HG03457 (cell line): ENCODE data around the gene KCNG1.

Experiments used
- ATAC-seq: cut with Tn5 transposase; IDR thresholded peaks from one replicate; pipeline ENCODE4 v1.9.1; 2021; ENCODE audit warnings: moderate number of reproducible peaks; ENCODE audit not compliant: unreplicated experiment

KCNG1 gene

DNA sequence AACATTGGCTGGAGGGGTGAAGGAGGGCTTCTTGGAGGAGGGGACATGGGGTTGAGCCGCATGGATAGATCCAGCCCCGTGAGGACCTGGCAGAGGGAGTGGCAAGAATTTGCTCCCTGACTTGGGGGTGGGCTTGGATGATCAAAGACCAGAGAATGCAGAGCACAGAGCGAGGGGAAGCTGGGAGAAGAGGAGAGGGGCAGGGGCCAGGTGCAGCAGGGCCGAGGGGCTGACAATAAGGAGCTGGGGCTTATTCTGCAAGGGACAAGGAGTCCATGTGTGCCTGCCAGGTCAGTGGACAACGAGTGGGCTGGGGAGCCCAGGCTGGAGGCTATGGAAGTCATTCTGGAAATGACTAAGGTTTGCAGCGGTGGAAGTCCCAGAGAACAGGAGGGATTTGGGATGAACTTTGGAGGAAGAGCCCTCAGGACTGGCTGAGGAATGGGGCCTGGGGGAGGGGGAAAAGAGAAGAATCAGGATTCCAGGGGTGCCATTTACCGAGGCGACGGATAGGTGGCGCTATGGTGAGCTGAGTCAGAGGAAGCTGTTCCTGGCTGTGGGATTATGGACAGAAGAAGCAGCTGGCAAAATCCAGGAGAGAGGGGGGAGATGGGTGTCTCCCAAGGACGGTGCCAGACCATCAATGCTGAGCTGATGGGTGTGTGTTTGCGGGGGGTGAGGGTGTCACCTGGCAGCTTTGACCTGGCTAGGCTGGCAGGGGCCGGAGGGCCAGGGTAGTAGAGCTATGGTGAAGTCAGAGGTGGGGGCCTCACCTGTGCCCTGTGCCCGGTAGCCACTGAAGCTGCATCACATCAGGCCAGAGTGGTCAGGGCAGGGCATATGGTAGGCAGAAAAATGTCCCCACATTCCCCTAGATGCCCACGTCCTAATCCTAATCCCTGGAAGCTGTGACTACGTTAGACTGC is 7.8 kb downstream of the KCNG1 start:
- no peak for ATAC-seq

DNA sequence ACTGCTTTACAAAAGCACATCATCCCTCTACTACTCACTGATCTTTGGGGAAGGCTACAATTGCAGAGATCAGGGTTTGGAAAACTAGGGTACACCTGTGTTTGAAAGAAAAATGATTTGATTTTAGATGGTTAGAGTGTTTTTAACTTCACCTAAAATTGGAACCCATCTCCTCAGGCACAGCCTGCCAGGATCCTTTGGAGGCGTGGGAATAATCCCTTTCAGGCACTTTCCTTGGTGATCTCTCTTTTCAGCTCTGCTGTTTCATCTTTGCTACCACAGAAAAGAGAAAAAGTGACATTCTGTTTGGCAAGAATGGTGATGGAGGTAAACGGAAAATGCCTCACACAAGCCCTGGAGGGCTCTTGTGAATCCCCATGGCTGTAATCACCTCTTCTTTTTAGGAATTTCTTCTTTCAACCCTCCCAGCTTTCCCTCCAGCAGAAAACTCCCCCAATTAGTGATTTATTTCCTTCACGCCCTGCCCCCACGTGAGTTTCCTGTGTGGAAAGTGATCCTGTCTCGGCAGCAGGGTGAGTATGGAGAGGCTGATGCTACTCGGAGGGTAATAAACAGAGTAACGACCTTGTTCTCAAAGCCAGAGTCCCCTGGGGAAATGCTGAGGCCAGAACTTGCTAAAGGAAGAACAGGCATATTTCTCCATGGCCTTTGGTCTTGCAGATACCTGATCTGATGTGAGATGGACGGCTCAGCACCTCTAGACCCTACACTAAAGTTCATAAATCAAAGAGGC is 9.2 kb downstream of the KCNG1 start:
- no peak for ATAC-seq

DNA sequence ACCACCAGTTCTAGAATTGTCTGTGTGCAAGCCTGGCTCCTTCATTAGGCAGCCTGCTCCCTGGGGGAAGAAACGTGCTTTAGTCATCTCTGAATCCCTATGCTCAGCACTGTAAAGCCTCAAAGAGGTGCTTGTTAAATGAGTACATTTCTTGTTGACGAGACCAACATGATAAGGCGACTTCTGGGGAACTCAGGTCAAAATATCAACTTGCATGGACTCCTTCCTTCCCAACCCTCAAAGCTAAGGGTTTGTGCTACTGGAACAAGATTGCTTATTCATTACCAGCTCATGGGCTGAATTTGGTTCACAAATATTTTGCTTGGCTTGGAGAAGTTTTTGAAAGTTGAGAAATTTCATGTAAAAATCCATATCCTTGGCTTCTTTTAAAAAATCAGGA is 10.6 kb downstream of the KCNG1 start:
- no peak for ATAC-seq

DNA sequence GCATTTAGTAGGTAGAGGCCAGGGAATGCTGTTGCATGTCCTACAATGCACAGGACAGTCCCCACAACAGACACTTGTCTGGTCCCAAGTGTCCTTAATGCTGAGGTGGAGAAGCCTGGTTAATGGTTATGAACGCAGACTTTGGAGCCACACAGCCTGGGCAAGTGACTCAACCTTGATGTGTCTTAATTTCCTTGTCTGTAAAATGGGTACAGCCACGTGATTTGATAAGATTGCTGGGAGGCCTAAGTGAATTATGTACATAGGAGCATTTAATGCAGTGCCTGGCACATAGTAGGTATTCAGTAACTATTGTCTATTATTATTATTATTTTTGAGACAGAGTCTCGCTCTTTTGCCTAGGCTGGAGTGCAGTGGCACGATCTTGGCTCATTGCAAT is 11.4 kb downstream of the KCNG1 start:
- ATAC-seq = no peak

DNA sequence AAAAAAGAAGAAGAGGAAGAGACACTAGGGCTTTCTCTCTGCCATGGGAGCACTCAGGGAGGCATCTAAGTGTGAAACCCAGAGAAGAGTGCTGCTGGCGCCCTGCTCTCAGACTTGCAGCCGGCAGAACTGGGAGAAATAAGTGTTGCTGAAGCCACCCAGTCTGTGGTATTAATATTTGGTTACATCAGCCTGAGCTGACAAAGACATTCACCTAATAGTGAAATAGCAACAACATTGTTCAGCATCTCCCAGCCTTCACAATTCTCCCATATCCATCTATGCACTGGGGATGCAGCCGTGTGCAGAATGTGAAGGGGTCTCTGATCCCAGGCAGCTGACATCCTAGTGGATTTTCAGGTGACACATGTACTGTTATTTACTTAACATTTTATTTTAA is 12.0 kb downstream of the KCNG1 start:
- ATAC-seq = no peak

DNA sequence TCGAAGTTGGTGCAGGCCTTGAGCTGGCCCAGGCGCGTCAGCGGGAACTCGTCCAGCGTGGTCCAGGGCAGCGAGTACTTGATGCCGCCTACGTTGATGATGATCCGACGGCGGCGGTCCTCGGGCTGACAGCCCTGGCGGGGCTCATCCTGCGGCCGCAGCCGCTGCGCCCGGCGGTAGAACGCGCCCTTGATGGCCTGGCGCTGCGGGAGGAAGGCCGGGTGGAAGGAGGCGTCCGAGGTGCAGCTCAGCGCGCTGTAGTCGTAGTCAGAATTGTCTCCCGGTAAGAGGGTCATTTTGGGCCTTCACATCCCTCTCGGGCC is 12.9 kb downstream of the KCNG1 start:
- ATAC-seq = no peak

DNA sequence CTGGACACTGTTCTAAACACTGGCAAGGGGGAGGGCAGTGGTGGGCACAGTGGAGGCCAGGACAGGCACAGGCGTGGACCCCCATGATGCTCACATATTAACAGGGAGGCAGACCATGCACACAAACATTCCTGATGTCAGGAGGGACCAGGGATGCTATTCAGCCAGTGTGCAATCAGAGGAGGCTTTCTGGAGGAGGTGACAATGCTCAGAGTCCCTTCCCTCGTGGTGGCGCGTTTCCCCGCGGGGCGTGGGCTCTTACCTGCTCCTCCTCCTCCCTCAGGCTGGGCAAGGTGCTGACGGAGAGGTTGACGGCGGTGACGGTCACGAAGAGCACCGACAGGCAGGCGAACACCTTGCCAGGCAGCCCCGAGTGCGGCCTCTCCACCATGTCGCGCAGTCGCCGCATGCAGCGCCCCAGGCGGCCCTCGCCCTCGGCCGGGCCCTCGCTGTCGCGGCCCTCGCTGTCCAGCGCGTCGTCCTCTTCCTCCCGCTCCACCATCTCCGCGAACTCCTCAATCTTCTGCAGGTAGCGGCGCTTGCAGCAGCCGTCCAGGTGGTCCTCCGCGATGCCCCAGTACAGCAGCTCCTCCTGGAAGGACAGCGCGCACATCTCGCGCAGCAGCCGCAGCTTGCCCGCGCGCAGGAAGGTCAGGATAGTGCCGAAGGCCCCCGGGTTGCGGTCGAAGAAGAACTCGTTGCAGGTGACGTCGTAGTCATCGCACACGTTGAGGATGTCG is 13.4 kb downstream of the KCNG1 start:
- no peak for ATAC-seq

DNA sequence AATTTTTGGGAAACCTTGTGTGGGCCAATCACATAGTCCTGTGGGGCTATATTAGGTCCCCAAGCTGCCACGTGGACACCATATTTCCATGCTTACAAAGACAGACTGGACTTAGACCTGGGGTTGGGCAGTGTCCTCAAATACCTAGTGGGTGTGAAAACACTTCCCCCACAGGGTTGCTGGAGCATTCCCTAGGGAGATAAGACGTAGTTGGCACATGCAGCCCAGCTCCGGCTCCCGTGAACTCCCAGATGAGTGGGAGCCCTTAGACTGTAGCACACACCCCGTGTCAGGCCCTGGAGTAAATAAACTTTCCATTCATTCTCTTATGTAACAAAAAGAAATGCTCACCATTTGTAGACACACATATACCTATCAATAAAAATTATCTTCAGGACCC is 14.2 kb downstream of the KCNG1 start:
- ATAC-seq = no peak

DNA sequence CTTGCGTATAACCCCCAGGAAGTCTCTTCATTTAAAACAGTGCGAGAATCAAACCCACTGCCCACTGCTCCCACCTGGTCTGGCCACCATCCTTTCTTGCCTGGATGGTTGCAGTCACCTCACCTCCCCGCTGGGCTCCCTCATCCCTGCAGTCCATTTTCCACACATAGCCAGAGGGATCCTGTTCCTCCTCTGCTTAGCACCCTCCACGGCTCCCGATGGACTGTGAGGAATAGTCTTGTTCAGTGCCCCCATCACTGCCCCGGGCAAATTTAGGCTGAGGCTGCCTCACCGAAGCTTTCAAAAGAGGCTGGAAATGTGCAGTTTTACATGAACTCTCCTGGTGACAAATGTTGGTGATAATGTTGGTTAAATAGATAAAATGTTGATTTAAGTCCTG is 17.7 kb downstream of the KCNG1 start:
- ATAC-seq = no peak

DNA sequence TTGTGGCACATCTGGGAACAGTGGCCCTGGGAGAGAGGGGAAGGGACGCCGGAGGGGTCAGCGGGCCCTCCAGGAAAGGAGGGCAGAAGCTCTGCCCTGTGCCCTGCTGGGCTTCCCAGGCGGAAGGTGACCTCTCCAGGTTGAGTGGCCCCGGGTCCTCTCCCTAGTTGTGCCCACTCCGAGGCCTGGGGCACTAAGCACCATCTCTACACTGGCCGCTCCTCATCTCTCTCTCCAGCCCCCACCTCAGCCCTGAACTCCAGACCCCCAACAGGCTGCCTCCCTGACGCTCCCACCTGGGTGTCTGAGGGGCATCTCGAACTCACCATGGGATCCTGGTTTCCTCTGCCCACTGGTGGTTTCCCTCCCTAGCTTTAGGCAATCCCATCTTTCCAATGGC is 18.1 kb downstream of the KCNG1 start:
- ATAC-seq = no peak

DNA sequence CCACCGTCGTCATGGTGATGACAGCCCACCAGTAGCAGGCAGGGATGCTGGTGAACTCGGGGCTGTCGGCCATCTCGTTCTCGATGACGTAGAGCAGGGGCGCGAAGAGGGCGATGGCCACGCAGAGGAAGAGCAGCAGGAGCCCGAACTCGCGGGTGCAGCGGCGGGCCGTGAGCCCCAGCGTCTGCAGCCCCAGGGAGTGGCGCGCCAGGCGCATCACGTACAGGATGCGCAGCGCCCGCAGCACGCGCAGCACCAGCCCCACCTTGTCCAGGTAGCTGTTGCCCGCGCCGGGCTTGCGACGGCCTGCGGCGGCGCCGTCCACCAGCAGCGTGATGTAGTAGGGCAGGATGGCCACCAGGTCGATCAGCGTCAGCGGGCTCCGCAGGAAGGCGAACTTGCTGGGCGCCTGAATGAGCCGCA is 18.6 kb downstream of the KCNG1 start:
- no peak for ATAC-seq

DNA sequence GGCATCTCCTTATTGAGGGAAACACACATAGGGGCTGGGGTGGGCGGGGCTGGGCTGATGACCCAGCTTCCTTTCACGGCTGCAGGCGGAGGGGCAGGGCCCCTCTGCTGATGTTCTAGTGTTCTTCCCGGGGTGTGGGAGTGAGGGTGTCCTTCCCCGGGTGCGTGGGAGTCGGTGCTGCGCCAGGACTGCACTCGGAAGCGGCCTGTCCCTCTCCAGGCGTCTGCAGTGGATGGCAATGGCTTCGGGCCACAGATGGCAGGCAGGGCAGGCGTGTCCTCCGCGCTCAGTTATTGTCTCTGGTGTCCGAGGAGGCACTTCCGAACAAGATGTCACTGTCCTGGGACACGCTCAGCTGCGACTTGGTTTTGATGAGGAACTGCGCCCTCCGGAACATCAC is 19.2 kb downstream of the KCNG1 start:
- no peak for ATAC-seq

DNA sequence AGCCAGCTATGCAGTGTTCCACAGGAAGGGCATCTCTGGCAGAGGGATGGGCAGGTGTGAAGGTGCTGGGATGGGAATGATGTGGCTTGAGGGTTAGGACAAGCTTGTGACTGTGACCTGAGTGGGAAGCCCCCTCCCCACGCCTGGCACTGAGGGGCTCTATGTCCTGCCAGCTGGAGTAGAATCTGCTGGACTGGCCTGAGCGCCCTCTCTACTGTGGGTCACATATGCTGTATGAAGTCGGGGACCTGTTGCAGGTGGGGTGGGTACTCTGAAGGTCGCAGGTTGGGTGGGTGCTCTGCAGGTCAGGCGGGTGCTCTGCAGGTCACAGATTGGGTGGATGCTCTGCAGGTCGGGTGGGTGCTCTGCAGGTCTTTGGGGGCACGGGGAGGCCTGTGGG is 20.3 kb downstream of the KCNG1 start:
- no peak for ATAC-seq

DNA sequence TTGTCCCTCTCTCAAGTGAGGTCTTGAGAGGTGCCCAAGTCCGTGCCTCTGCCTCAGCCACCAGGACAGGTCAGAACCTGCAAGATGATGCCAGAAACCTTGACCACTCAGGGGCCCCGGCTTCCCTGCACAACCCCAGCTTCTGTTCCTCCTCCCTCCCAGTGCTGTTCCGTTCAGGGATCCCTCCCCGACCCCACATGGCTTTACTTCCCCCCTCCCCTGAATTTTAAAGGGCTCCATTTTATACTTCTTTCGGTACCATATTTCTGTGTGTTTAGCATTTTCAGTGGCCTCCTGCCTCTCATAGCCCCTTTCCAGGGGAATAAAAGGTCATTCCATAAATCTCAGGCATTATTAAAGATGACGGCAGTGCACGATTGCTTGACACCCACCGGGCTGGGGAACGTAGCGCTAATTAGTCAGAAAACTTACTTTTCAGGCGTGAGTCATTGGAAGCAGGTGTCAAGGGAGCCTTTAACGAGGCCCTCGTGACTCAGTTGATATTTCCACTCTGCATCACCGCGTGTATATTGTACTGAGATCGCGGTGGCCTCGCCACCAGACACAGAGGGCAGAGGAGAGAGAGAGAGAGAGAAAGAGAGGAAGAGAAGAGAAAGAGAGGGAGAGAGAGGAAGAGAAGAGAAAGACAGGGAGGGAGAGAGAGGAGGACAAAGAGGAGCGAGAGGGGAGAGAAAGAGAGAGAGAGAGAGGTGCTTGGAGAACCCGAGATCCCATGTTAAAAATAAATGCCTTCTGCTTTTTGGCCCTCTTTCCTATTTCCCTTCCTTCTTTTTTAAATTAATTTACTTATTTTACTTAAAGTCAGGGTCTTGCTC is 21.3 kb downstream of the KCNG1 start:
- ATAC-seq = no peak

DNA sequence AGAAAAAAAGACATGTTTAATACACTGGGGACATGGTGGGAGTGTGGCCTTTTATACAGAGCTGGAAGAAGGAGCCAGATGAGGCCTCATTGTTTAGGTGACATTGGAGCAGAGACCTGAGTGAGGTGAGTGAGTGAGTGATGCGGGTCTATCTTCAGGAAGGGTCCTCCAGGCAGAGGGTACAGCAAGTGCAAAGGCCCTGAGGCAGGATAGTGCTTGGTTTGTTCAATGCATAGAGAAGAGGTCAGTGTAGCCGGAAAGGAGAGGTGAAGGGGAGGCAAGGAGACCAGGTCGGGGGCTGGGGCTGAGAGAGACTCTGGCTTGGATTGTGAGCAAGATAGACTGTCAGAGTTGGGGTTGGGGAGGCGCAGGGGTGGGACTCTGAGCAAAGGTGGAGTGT is 23.6 kb downstream of the KCNG1 start:
- ATAC-seq = no peak

DNA sequence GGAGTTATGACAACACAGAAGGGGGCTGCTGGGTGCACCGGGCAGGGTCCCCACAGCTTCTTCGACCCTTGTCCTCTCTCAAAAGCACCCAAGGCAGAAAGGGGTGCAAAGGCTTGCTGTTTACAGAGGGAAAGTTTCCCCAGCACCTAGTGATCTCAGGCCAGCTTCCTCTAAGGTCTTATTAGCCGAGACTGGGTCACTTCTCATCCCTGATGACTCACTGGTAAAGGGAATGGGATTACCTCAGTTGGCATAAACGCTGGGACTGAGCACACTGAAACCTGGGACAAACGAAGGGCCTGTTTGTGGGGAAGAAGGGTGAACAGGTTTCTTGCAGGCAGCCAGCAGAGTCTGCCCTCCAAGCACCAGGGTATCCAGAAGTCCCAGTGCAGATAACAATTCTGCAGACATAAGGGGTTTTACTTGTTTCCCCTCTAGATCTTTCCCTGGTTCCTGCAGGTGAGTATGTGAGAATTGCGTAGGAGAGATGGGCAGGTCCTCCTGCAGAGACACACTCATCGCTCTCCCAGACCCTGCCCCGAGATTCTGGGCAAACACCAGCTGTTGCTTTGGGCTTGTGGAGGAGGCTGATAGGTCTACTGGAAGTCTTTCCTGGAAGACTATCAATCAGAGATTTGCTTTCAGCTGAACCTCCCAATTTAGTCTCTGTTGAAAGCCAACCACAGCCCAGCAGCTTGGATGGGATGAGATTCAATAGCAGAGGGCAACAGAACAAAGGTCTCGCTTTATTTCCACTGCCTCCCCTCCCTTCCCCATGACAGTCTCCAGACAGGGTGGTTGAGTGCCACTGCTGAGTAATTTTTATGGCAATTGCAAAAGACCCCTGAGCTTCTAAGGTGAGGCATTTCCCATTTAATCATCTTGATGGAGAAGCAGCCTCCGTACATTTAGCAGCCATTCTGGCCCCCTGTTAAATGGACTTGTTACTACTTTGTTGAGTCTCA is 25.7 kb downstream of the KCNG1 start:
- no peak for ATAC-seq

DNA sequence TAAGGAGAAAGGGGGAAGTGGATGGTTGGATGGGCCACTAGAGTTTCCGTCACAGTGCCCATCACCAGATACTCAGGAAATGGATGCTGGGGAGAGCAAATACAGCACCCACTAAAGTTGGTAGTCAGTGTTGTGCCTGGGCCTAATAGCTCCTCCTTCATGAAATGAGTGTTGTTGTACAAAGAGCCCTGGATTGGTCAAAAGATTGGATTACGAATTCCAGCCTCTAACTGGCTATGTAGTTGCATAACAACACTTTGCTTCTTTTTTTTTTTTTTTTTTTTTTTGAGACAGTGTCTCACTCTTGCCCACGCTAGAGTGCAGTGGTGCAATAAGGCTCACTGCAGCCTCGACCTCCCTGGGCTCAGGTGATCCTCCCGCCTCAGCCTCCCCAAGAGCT is 27.4 kb downstream of the KCNG1 start:
- ATAC-seq = no peak

DNA sequence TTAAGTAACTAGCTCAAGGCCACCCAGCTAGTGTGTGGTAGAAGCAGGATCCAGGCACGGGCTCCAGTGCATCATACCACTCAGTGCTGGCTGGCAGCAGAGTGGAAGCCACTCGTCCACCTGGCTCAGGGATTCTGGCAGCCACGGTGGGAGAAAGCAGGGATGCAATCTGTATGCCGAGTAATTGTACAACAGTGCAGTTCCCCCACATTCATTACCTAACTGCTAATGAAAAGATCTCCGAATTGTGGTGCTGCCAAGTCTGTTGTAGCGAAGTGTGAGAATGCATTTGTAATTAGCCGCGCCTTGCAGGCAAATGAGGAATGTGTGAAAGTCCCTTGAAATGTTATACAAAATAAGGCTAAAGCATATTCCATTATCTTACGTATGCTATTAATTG is 29.0 kb downstream of the KCNG1 start:
- no peak for ATAC-seq

DNA sequence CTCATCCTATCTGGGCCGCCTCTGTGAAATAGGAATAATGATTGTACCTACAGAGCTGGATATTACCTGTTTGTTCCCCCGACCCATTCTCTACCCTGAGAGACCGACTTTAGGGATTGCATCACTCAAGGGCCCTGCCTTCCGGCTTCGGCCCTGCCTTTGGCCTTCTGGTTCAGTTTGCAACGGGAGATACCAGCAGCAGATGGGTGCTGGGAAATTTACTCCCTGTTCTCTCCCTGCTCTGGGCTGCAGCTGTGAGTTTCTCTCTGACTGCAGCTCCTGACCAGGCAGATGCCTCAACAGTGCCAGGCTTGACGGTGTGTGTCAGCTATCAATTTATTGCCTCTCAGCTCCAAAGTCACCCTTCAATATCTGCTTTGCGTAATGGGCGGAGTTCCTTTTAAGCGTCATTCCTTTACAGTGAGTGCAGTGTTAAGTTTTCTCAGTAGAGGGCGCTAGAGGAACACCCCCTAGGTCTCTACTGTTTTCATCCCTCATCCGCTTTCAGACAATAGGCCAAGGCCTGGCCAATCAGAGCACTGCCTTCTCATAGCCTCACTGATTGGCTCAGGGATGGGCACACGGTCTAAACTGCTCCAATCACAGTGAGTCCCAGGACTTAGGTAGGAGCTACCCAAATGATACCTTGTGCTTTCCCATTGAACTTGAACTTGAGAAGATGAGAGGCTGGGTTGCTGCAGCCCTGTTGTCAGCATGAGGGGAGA is 30.0 kb downstream of the KCNG1 start:
- no peak for ATAC-seq
